ENCODE data around the gene MAG.
A peak's percentile ranks its signal among the peaks of the same experiment; 100 is the strongest.

MAG gene

DNA sequence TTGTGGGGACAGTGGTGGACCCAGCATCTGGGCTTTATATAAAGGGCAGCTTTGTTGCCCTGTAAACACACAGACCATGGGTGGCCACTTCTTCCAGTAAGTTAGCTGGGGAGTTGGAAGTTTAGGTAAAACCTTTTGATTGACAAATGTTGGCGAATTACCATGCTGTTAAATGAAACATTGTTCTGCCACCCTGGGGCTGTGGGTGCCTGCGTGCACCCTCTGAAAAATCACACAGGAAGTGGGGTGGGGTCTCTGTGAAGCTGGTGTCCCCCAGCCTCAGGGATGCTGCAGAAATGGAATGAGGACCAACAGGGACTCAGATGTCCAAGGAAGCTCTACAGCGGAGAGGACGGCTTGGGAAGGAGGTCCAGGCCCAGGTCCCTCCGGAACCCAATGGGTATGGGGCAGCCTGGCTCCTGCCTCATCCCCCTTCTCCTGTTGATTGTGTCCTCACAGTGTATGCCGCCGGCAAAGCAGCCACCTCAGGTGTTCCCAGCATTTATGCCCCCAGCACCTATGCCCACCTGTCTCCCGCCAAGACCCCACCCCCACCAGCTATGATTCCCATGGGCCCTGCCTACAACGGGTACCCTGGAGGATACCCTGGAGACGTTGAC is 26.0 kb upstream of the MAG start:
- DNase-seq: no peak

DNA sequence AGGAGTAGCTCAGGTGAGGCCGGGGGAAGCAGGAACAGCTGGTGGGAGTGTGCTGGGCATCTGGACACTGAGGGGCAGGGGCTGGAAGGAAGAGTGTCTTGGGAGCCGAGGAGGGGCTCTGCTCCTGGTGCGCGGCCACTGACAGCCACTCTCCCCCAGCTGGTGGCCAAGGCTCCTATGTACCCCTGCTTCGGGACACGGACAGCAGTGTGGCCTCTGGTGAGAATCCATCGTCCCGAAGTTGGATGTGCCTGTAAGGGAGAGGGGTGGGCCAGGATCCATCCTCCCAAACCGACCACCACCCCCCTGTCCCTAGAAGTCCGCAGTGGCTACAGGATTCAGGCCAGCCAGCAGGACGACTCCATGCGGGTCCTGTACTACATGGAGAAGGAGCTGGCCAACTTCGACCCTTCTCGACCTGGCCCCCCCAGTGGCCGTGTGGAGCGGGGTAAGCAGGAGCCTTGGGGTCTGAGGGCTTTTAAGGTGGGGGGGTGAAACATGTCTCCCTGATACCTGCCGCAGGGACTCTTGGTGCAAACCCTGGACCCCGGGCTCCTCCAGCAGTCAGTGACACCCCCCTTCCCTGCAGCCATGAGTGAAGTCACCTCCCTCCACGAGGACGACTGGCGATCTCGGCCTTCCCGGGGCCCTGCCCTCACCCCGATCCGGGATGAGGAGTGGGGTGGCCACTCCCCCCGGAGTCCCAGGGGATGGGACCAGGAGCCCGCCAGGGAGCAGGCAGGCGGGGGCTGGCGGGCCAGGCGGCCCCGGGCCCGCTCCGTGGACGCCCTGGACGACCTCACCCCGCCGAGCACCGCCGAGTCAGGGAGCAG is 25.2 kb upstream of the MAG start:
- no peak for DNase-seq

DNA sequence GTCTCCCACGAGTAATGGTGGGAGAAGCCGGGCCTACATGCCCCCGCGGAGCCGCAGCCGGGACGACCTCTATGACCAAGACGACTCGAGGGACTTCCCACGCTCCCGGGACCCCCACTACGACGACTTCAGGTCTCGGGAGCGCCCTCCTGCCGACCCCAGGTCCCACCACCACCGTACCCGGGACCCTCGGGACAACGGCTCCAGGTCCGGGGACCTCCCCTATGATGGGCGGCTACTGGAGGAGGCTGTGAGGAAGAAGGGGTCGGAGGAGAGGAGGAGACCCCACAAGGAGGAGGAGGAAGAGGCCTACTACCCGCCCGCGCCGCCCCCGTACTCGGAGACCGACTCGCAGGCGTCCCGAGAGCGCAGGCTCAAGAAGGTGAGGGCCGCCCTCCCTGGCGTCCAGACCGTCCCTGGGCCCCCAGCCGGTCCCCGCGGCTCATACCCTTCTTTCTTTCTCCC is 24.6 kb upstream of the MAG start:
- peak; percentile 41 for DNase-seq

- peak; percentile 65 for DNase-seq
These were observed 24.0 kb upstream of the MAG start for GRCh38 chr19:35267818-35268535.

DNA sequence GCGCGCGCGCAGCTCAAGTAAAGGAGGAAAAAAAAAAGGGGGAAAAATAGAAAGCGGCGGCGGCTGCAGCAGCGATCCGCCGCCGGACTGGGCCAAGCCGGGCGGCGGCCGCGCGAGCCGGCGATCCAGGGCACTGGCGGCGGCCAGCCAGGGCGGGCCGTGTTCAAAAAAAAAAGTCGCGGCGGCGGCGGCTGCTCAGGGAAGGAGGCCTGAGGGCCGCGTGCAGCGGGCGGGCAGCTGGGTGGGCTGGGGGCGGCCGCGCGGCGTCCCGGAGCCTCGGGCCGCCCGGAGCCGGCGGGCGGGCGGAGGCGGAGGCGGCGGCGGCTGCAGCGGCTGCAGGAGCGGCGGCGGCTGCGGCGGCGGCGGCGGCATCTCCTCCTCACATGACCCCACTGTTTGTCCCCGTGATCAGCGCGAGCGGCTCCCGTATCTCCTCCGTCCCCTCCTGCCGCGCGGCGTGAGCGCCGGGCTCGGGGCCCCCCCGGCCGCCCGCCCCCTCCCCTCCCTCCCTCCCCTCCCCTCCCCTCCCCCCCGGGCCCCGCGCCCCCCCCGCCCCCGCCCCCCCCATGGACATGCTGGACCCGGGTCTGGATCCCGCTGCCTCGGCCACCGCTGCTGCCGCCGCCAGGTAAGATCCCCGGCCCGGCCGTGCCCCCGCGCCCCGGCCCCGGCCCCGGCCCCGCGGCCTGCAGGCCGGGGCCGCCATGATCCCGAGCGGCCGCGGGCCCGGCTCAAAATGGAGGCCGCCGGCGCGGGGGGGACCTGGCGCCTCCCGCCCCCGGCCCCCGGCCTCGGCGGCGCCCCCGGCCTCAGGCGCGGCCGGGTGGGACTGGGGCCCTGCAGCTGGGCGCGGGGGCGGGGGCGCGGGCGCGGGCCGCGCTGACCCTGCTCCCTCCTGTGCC is 23.2 kb upstream of the MAG start, which contains the start of gene USF2:
Gene USF2, plus strand, starts transcription at position 427 of the 902 bp plus-strand sequence. Its CDS starts 140 bp downstream, at position 567.
- DNase-seq: peak; percentile 59

DNA sequence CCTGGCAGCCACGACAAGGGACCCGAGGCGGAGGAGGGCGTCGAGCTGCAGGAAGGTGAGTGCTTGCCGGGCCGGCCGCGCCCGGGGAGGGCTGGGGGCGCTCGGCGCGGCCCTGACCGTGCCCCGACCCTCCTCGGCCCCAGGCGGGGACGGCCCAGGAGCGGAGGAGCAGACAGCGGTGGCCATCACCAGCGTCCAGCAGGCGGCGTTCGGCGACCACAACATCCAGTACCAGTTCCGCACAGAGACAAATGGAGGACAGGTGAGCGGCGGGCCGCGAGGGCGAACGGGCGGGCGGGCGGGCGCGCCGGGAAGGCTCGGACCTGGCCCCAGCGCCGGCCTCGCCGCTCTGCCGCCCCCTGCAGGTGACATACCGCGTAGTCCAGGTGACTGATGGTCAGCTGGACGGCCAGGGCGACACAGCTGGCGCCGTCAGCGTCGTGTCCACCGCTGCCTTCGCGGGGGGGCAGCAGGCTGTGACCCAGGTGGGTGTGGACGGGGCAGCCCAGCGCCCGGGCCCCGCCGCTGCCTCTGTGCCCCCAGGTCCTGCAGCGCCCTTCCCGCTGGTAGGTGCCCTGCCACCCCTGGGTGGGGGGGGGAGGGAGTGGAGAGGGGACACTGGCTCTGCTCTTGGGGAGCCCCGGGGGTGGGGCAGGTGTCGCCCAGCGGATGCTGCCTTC is 22.4 kb upstream of the MAG start:
- peak; percentile 69 for DNase-seq

GRCh38 chr19:35270381-35270811 is 21.6 kb upstream of the MAG start:
- DNase-seq: no peak

- no peak for DNase-seq
These were observed 20.4 kb upstream of the MAG start for GRCh38 chr19:35271546-35271945.

DNA sequence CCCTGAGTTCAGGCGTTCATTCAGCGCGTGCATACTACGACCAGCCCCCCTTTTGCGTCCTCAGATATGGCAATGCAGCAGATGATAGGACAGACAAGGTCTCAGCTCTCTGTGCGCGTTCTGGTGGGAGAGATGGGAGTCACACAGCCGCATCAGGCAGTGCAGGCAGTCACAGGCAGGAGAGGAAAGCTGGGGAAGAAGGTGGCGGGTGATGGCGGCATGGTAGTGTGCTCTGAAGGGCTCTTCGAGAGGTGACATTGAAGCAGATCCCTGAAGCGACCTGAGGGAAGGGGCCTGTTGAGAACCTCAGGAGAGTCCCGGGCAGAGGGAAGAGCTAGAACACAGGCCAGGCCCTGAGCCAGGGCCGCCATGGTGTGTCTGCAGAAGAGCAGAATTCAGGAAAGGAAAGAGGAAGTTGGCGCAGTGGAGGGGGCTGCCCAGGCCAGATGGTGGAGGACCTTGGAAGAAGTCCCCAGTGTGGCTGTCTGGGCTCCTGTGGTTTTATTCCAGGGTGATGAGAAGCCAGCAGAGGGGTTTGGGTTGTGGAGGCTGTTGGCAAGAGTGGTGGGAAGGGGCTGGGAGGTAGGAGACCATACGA is 19.7 kb upstream of the MAG start:
- DNase-seq: no peak

DNA sequence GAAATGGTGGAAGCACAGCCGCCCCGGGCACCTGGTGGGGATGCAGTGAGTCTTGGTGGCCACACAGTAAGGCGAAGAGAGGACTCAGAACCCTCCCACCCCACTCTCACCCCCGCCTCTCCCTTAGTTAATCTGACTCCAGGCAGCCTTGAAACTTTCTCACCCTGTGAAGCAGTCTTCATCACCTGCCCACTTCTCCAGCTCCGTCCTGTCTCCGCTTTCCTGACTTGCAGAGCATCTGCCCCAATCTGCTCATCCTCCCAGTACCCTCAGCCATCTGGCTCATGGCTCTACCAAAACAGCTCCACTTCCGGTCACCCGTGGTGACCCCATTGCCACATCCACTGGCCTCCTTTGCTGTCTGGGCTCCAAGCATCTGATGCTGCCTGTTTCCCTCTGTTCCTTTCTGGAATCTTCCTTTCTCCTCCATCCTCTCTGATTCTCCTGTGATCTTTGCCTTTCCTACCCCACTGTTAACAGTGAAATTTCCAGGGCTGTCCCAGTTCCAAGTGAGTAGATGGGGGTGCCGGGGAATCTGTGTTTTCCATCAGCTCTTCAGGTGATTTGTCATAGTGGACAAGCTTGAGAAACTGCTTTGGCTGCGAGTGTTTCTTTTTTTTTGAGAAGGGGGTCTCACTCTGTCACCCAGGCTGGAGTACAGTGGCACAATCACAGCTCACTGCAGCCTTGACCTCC is 18.9 kb upstream of the MAG start:
- DNase-seq: no peak

DNA sequence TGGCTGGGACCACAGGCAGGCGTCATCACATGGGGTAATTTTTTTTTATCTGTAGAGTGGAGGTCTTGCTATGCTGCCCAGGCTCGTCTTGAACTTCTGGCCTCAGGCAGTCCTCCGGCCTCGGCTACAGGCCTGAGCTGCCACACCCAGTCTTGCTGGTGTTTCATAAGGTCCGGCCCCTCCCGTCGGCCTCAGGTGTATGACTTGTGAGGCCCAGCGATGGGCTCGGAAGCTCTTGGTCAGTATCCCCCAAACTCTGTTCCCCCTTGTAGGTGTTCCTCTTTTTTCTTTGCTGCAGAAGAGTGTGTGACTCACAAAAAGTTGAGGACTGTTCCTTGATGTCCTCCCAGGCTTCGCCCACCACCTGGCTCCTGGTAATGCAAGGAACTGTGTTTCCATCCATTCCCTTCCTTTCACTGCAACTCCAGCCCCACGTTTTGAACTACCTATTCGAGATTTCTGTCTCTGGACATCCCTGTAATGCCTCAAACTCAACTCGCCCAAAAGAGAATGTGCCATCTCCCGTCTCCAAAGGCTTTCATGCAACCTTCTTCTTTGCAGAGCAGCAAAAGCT is 18.2 kb upstream of the MAG start:
- DNase-seq: no peak

DNA sequence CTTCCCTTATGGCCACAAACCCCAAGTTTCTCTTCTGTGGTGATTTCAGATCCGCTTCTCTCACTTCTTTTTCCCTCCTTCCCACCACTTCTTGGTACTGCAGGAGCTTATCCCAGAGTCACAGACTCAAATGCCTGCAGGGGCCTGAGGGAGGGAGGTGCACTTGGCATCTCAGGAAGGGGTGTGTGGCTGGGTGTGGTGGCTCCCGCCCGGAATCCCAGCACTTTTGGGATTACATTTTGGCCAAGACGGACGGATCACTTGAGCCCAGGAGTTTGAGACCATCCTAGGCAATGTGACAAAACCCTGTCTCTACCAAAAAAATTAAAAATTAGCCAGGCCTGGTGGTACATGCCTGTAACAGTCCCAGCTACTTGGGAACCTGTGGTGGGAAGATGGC is 17.6 kb upstream of the MAG start:
- no peak for DNase-seq

DNA sequence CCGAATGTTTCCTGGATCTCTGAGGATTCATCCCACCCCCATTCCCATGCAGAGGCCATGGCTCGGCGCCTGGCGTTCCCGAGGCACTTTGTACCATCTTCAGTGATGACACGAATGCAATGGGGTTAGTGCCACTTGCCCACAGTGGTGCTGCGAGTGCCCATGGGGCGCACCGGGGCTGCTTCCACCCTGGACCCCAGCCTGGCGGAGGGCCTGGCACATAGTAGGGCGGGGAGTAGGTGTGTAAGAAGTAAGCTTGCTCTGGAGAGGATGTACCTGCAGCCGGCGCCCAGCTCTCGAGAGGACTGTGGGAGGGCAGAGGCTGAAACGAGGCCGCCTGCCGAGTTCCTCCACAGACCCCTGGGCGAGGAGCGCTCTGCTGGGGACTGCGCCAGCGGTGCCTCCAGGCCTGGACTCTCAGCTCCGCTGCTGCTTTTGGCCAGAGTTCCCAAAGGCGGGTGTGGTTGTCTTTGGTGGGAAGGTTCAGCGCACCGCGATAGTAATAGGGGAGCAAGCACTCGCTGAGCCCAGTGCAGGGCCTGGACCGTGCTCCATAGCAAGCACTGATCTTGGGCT is 15.2 kb upstream of the MAG start:
- no peak for DNase-seq

DNA sequence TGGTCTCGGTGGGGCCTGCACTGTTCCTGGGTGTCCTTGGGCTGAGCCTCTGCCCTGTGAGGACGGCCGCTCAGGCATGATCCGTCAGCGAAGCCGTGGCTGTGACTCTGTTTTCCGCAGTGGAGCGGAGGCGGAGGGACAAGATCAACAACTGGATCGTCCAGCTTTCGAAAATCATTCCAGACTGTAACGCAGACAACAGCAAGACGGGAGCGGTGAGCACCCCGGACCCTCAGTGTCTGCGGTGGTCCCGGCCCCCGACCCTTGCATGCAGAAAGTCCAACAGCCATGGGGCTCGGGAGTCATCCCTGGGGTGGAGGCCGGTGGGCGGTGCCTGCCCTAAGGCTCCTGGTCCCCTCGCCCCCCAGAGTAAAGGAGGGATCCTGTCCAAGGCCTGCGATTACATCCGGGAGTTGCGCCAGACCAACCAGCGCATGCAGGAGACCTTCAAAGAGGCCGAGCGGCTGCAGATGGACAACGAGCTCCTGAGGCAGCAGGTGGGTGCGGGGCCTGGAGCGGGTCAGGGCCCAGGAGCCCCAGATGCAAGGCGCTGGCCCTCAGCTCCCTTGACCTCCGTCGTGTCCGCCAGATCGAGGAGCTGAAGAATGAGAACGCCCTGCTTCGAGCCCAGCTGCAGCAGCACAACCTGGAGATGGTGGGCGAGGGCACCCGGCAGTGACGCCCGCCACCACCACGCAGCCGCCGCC is 13.2 kb upstream of the MAG start:
- no peak for DNase-seq

GRCh38 chr19:35279374-35279773 is 12.6 kb upstream of the MAG start:
- DNase-seq: no peak

GRCh38 chr19:35279985-35280821 is 11.8 kb upstream of the MAG start:
- DNase-seq: no peak

DNA sequence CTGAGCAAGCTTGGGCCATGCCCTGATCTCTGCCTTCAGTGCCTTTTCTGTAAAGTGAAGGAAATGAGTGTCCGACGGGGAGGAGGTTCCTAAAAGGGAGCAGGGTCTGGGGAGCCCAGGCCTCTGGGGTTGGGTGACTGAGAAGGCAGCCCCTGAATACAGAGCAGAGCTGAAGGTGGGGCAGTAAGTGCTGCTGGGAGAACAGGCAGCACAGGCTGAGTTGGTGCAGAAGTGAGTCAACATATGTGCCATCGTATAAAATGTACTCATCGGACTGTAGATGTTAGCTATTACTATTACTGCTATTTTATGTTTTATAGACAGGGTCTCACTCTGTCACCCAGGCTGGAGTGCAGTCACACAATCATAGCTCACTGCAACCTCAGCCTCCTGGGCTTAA is 10.7 kb upstream of the MAG start:
- DNase-seq: no peak

Measured in NCI-H526 treated with DMSO at 0.1 percent for 48 hours (cell line).